Mesodermal cell (in vitro differentiated cells): ENCODE measurements around the gene COL15A1.

Experiments
- H3K27ac ChIP-seq: 2 replicates; pipeline ENCODE4 v1.7.0; 2013; ENCODE audit warnings: mild to moderate bottlenecking, low read depth, low read length, moderate library complexity; ENCODE audit not compliant: severe bottlenecking
- H3K36me3 ChIP-seq: 2 replicates; pipeline ENCODE4 v1.7.1; 2013; ENCODE audit warnings: mild to moderate bottlenecking, low read length, moderate library complexity; ENCODE audit not compliant: control insufficient read depth, insufficient read depth
- H3K4me1 ChIP-seq: one replicate; pipeline ENCODE4 v1.7.1; 2013; ENCODE audit warnings: mild to moderate bottlenecking, low read length; ENCODE audit not compliant: insufficient read depth, control insufficient read depth, poor library complexity, severe bottlenecking
- H3K4me3 ChIP-seq: 2 replicates; pipeline ENCODE4 v1.7.0; 2013; ENCODE audit warnings: low read length, control low read depth, mild to moderate bottlenecking; ENCODE audit not compliant: insufficient read depth, poor library complexity, severe bottlenecking; ENCODE audit errors: extremely low read depth
- H3K9me3 ChIP-seq: 2 replicates; pipeline ENCODE4 v1.7.1; 2013; ENCODE audit warnings: mild to moderate bottlenecking, low read length, moderate library complexity; ENCODE audit not compliant: control insufficient read depth
- WGBS, 2 experiments: methylation state at CpG; one replicate each; pipeline ENCODE4 v1.1.5; 2013; ENCODE audit warnings: missing lambda C conversion rate in 2 of 2; ENCODE audit not compliant: insufficient coverage in 2 of 2; 5-methylcytosine and 5-hydroxymethylcytosine counted together

COL15A1 gene

DNA sequence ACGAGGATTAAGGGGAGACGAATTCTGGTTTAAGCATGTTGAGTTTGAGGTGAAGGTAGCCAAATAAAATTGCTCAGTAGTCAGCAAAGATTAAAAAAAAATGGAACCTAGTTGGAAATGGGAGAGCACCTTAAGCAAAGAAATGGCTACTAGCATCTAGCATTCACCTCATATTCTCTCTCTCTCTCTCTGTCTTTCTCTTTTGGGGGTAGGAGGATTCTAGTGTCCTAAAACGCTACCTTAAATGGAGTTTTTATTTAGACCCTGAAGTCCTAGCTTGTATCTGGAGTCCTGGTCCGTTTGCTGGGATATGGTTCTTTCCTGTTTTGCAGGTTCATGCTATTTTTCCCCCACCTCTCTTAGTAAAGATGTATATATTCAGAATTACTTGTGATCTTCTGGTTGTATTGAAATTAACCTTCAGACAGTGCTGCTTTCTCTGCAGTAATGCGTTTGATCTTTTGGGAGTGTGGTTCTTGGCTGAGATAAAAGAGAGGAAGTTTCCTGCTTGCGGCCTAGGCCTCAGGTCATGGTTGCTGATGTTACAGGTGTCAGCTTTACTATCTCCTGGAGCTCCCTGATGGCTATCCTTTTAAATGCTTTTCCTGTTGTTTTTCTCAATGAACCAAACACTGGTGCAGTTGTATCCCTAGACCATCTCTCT lies 169.2 kb downstream of the COL15A1 start:
- WGBS, 2 experiments = 70 to 78% methylated on average over 3 to 4 of the region's 6 CpGs
- H3K9me3 ChIP-seq = no peaks in the 10 kb centered on the region
- peaks cover 22% of the 10 kb centered on the region for H3K36me3 ChIP-seq
- H3K4me1 ChIP-seq = peaks cover 31% of the 10 kb centered on the region
- H3K27ac ChIP-seq = no peak overlapping the region
- no peak overlapping the region for H3K4me3 ChIP-seq

DNA sequence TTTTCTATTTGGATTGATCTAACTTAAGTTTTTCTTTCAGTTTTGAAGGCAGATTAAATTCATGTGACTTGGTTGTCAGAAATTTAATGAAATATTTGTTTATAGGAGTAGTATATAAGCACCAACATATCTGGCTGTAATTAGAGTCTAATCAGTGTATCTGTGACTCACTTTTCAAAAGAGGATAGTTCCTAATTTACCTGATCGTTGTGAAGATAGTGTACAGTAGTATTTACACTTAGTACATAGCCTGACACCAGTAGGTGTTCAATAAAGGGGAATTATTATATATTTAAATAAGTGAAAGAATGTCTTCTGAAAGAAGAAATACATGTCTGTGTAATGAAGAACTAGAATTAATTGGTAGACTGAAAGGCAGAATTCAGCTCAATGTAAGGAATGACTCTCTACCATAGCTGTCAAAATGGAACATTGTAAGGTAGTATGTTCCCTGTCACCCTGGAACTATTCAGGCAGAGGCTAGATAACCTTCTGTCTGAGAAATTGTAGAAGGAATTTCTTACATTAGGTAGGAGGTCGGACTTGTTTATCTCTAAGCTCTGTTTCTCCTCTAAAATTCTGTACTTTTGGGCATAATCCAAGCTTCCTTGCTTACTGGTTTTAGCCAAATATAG lies 169.8 kb downstream of the COL15A1 start:
- Histone ChIP-seq H3K4me1 (peaks cover 27% of the 10 kb centered on the region), H3K27ac (no peak overlapping the region), H3K36me3 (peaks cover 22% of the 10 kb centered on the region), H3K9me3 (no peaks in the 10 kb centered on the region), H3K4me3 (no peak overlapping the region)
- WGBS, 2 experiments = 78% methylated on average over 1 of the region's 2 CpGs; no CpG with 5 or more reads in 1 of the 2 experiments

DNA sequence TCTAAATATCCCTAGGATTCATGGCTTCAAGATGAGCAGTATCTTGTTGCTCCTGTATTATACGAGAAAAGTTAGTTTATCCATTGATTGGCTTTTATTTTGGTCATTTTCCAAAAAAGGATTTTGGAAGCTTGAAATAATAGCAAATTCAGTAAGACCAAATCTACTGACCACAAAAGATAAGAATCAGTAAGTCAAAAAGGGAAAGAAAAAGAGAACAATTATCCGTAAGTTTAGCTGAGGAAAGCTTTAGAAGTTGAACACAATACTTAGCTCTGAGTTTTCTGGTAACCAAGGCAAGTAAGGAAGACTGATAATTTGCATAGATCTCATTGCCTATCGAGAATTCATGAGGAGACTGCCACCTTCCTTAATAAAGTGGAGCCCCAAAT lies 170.3 kb downstream of the COL15A1 start:
- peaks cover 27% of the 10 kb centered on the region for H3K4me1 ChIP-seq
- no peak overlapping the region for H3K4me3 ChIP-seq
- H3K9me3 ChIP-seq = no peaks in the 10 kb centered on the region
- H3K27ac ChIP-seq = no peak overlapping the region
- 94 to 100% methylated on average over 1 to 3 of the region's 3 CpGs for WGBS, 2 experiments
- peaks cover 24% of the 10 kb centered on the region for H3K36me3 ChIP-seq

DNA sequence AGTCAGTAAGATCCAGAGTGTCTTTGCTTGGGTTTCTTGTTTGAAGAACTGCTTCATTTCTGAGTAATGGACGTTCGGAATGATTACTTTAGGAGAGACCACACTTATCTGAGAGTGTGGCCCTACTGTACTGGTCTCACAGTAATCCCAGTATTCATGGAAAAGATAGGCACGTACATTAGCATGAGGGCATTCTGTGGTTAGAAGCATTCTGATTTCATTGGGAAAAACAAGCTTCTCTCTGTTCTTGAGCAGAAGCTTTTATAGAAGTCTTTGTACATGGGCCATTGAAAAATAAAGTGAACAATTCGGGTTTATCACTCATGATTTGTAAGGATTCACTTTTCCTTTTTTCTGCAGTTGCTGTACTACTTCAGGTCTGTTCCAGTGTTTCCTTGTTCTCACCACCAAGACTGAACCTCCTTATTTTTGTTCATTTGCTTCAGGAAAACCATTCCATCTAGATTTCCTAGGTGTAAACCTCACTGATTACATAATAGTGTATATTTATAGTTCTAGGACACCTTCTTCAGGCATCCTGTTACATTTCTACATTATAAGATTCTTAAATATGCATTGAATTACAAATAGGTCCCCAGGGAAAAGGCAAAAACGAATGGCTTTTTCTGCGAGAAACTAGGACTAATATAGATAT lies 171.3 kb downstream of the COL15A1 start:
- Histone ChIP-seq H3K4me3 (no peak overlapping the region), H3K9me3 (no peaks in the 10 kb centered on the region), H3K4me1 (peaks cover 27% of the 10 kb centered on the region), H3K36me3 (peaks cover 23% of the 10 kb centered on the region), H3K27ac (no peak overlapping the region)
- WGBS, 2 experiments = 88 to 92% methylated on average over 4 to 6 of the region's 6 CpGs

DNA sequence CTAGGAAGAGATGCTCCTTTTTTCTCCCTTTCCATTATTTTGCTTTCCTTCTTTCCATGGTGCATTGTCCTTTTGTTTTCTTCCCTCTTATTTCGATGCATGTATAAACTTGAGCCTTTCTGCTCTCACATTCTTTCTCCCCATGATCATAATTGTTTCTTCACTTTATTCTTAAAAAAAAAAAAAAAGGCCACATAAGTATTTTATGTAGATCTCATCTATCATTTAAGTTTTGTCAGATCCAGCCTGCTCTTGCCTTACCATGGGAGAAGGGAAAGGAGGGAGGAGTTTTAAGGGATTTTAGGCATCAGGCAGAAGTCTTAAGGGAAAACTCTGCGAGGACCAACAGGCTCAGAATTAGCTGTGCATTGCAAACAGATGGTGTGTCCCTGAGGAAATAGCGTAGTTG lies 172.3 kb downstream of the COL15A1 start:
- Histone ChIP-seq H3K4me3 (no peak overlapping the region), H3K27ac (no peak overlapping the region), H3K36me3 (peaks cover 16% of the 10 kb centered on the region), H3K4me1 (peaks cover 27% of the 10 kb centered on the region), H3K9me3 (no peaks in the 10 kb centered on the region)
- WGBS, 2 experiments = 78 to 89% methylated on average over 1 to 3 of the region's 3 CpGs

DNA sequence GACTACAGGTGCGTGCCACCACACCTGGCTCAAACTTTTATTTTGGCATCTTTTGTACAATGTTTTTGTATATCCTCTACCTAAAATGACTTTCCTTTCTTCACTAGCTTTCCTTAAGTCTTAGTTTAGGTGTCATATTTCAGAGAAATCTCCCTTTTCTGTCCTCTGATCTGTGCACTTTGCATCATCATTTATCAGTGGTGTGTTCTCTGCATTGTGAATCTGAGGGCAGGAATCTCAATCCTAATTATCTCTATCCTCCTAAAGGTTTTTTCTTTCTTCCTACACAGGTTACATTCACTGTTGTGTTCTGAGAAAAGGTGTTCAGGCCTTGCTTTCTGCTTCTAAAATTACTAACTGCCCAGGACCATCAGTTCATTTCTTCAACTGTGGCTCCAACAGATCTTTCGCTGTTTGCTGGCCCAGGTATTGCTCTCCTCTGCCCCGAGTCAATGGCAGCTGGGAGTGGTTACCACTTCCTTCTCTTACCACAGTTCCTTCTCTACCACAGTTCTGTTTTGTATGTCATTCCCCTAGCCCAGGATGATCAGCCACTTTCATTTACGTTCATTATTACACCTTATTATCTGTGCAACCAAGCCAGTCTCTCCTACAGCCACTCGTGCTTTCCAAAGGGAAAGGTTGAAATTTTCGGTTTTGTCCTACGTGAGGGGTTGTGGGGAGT lies 175.2 kb downstream of the COL15A1 start:
- no peak overlapping the region for H3K27ac ChIP-seq
- no peak overlapping the region for H3K4me3 ChIP-seq
- H3K9me3 ChIP-seq = no peaks in the 10 kb centered on the region
- WGBS, 2 experiments = 96 to 97% methylated on average over 2 to 3 of the region's 7 CpGs
- peaks cover 10% of the 10 kb centered on the region for H3K4me1 ChIP-seq
- peaks cover 11% of the 10 kb centered on the region for H3K36me3 ChIP-seq

DNA sequence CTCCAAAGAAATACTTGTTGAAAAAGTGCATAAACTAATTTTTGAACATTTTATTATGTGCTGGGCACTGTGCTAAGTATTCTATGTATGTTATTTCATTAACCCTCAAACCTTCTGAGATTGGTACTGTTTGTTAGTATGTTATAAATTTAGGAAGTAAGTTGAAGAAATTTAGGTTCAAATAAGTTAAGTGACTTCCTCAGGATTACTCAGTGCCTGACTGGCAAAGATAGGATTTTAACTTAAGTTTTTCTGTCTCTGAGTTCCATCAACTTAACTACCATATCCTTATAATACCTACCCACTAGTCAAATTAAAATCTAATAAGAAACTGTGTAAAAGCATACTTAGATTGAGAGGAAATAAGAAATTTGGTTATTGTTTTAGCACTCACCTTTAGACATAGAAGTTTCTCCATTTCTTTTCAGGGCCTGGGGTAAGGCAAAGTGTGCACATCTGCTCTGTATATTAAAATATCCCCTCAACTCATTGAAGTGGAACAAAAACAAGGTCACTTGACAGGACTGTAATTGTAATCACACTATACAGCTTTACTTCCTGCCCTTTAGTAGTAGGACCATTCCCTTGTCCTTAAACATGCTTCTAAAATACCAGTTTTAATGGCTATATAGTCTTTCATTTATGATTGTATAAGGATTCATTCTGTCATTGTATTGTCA lies 176.4 kb downstream of the COL15A1 start:
- H3K4me3 ChIP-seq = no peak overlapping the region
- H3K9me3 ChIP-seq = no peaks in the 10 kb centered on the region
- H3K36me3 ChIP-seq = peaks cover 11% of the 10 kb centered on the region
- H3K27ac ChIP-seq = no peak overlapping the region
- no peaks in the 10 kb centered on the region for H3K4me1 ChIP-seq
